SU-DHL-6 (cell line): Measurements from ENCODE around the gene AP2S1.

Experiments
- H2AFZ ChIP-seq: fragments of 200-600 bp; sonication (generic); 2 replicates; pipeline ENCODE4 v1.6.1; 2014; ENCODE audit warnings: low read depth, mild to moderate bottlenecking, moderate library complexity, mixed read lengths, antibody characterized with exemption, low read length; ENCODE audit not compliant: severe bottlenecking
- H3F3A ChIP-seq: fragments of 200-600 bp; shearing (Covaris generic); 2 replicates; pipeline ENCODE4 v1.6.0; 2016; ENCODE audit warnings: antibody characterized with exemption, mild to moderate bottlenecking; ENCODE audit not compliant: insufficient read depth
- H3K27ac ChIP-seq: fragments of 200-600 bp; sonication (generic); 2 replicates; pipeline ENCODE4 v1.5.1; 2016; ENCODE audit warnings: low read depth, mild to moderate bottlenecking, low read length, moderate library complexity, mixed read lengths
- H3K27me3 ChIP-seq: fragments of 200-600 bp; sonication (generic), shearing (Covaris generic); 2 replicates; pipeline ENCODE4 v1.6.0; 2014; ENCODE audit warnings: mild to moderate bottlenecking, low read length
- H3K36me3 ChIP-seq: fragments of 200-600 bp; sonication (generic); 2 replicates; pipeline ENCODE4 v1.6.1; 2014; ENCODE audit warnings: mild to moderate bottlenecking, low read length, mixed read lengths
- H3K4me2 ChIP-seq: fragments of 300-600, 200-600 bp; shearing (Covaris generic), sonication (generic); 2 replicates; pipeline ENCODE4 v1.6.0; 2014; ENCODE audit warnings: low read length, low read depth, mild to moderate bottlenecking; ENCODE audit not compliant: poor library complexity, severe bottlenecking
- H3K4me3 ChIP-seq: fragments of 200-600 bp; sonication (generic); 2 replicates; pipeline ENCODE4 v1.5.1; 2014; ENCODE audit warnings: antibody characterized with exemption, low read length, mild to moderate bottlenecking, mixed read lengths; ENCODE audit not compliant: insufficient read depth, poor library complexity, severe bottlenecking
- H3K79me2 ChIP-seq: fragments of 200-600 bp; sonication (generic); 2 replicates; pipeline ENCODE4 v1.6.1; 2014; ENCODE audit warnings: mild to moderate bottlenecking, low read length, moderate library complexity; ENCODE audit not compliant: insufficient read depth
- H3K9ac ChIP-seq: fragments of 200-600 bp; sonication (generic); 2 replicates; pipeline ENCODE4 v1.7.0; 2014; ENCODE audit warnings: mild to moderate bottlenecking, low read length
- H3K9me2 ChIP-seq: fragments of 200-600 bp; sonication (generic); replicated peaks from 2 replicates; pipeline ENCODE4 v1.6.1; 2014; ENCODE audit warnings: low read length; ENCODE audit not compliant: insufficient read depth
- H3K9me3 ChIP-seq: fragments of 200-600 bp; sonication (generic); 2 replicates; pipeline ENCODE4 v1.6.1; 2014; ENCODE audit warnings: low read length, mixed read lengths; ENCODE audit not compliant: insufficient read depth
- H4K20me1 ChIP-seq: fragments of 200-600 bp; sonication (generic); 2 replicates; pipeline ENCODE4 v1.6.1; 2014; ENCODE audit warnings: low read depth, mild to moderate bottlenecking, antibody characterized with exemption, low read length, moderate library complexity, mixed read lengths
- CTCF ChIP-seq: fragments of 200-600 bp; sonication (generic); IDR thresholded peaks from one replicate; pipeline ENCODE4 v1.5.1; 2017; ENCODE audit warnings: antibody characterized with exemption, mild to moderate bottlenecking, low read length, moderate library complexity; ENCODE audit not compliant: insufficient read depth, poor library complexity, severe bottlenecking
- EZH2phosphoT487 ChIP-seq: fragments of 200-600 bp; sonication (generic), shearing (Covaris generic); conservative IDR thresholded peaks from 2 replicates; pipeline ENCODE4 v1.6.1; 2018; ENCODE audit warnings: mild to moderate bottlenecking, antibody characterized with exemption, low read length, moderate library complexity, mixed read lengths

Gene AP2S1

GRCh38 chr19:46789371-46789770 lies 61.3 kb downstream of the AP2S1 start:
- H3K9ac ChIP-seq = no peak overlapping the region
- no peaks in the 10 kb centered on the region for H3K27me3 ChIP-seq
- peaks cover 40% of the 10 kb centered on the region for H3K79me2 ChIP-seq
- no peak overlapping the region for H3K4me3 ChIP-seq
- no peaks in the 10 kb centered on the region for H3K9me3 ChIP-seq
- H3K36me3 ChIP-seq = no peaks in the 10 kb centered on the region; the same call in 1 of the 2 replicates
- H3K27ac ChIP-seq = no peak overlapping the region
- no peaks in the 10 kb centered on the region; the same call in 1 of the 2 replicates for H4K20me1 ChIP-seq
- TF ChIP-seq CTCF (no peak), EZH2phosphoT487 (no peak)
- peaks cover 24% of the 10 kb centered on the region for H3F3A ChIP-seq
- no peak overlapping the region for H2AFZ ChIP-seq
- no peaks in the 10 kb centered on the region for H3K9me2 ChIP-seq
- H3K4me2 ChIP-seq = no peak overlapping the region

DNA sequence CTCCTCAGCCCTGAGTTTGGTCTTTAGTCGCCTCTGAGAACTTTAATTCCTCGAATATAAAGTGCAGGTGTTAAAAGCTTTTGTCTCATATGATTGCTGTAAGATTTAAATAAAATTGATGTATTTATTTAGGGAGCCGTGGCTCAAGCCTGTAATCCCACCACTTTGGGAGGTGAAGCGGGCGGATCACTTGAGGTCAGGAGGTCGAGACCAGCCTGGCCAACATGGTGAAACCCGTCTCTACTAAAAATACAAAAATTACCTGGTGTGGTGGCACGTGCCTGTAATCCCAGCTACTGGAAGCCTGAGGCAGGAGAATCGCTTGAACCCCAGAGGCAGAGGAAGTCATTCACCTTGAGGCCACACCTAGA lies 61.7 kb downstream of the AP2S1 start:
- H4K20me1 ChIP-seq = no peaks in the 10 kb centered on the region; the same call in 1 of the 2 replicates
- no peak overlapping the region for H3K9ac ChIP-seq
- H3K4me2 ChIP-seq = peak overlapping the region; percentile 37
- peak overlapping the region; percentile 42 for H2AFZ ChIP-seq
- H3K27ac ChIP-seq = no peak overlapping the region
- H3K79me2 ChIP-seq = peaks cover 44% of the 10 kb centered on the region
- H3K27me3 ChIP-seq = no peaks in the 10 kb centered on the region
- peaks cover 4% of the 10 kb centered on the region; the same call in 1 of the 2 replicates for H3K36me3 ChIP-seq
- no peaks in the 10 kb centered on the region for H3K9me2 ChIP-seq
- TF ChIP-seq CTCF = no peak
- no peak for TF ChIP-seq EZH2phosphoT487
- H3K9me3 ChIP-seq = no peaks in the 10 kb centered on the region
- peaks cover 24% of the 10 kb centered on the region for H3F3A ChIP-seq
- H3K4me3 ChIP-seq = no peak overlapping the region

DNA sequence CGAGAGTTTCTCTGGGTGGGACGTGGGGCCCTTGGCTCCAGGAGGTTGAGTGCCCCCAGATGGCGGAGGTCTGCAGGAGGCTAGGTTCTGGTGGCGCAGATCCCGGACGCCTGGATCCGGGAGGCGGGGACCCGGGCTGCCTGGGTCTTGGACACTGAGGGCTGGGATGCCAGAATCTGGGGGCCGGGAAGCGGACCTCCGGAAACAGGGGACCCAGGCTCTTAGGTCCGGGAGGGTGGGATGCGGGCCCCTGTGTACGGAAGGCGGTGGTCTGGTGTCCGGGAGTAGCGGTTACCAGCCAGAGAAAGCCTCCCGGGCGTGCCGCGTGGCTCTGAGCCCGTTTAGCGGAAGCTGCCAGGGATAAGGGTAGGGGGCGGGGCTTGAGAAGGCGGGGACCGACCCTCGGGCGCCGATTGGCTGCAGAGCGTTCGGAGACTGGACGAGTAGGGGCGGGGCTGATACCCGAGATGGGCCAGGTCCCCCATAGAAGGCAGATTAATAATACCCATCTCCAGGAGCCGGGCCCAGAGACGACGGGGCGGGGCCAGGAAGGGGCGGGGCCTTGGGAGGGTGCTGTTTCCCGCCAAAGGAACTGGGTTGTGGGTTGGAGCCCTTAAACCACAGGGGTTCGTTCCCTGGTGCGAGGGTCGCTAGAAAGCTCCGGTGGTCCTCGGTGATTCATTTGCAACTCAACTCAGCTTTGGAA lies 62.2 kb downstream of the AP2S1 start, which contains the start of gene SLC1A5:
SLC1A5 (minus strand) TSS at position 333 of the 706 bp plus-strand sequence. CDS start 629 bp downstream, outside the sequence.
- peak within 1 kb of the TSS; percentile 95 for H3K9ac ChIP-seq
- H3K79me2 ChIP-seq = peaks cover 49% of the 10 kb centered on the region
- H3K4me3 ChIP-seq = peak within 1 kb of the TSS; percentile 97
- H3K9me3 ChIP-seq = no peaks in the 10 kb centered on the region
- peaks cover 9% of the 10 kb centered on the region; the same call in 1 of the 2 replicates for H3K36me3 ChIP-seq
- H3K27ac ChIP-seq = peak within 1 kb of the TSS; percentile 94
- H2AFZ ChIP-seq = peak within 1 kb of the TSS; percentile 42
- H3K27me3 ChIP-seq = no peaks in the 10 kb centered on the region
- TF ChIP-seq EZH2phosphoT487 (no peak), CTCF (no peak)
- peaks cover 24% of the 10 kb centered on the region for H3F3A ChIP-seq
- H3K9me2 ChIP-seq = no peaks in the 10 kb centered on the region
- H3K4me2 ChIP-seq = peak within 1 kb of the TSS; percentile 66
- H4K20me1 ChIP-seq = no peaks in the 10 kb centered on the region; the same call in 1 of the 2 replicates
